AG10803 (cell line): Measurements from ENCODE around the gene FBXL7.

Source experiments
- DNase-seq: peaks from one replicate; pipeline ENCODE4 v3.0.0; 2010; ENCODE audit warnings: low read depth
- H3K4me3 ChIP-seq: 2 replicates; pipeline ENCODE4 v1.5.1; 2011; ENCODE audit warnings: mild to moderate bottlenecking, low read length, control low read depth
- TF ChIP-seq, protein P1 (sequence below): conservative IDR thresholded peaks from 2 replicates; pipeline ENCODE4 v1.5.1; 2011; ENCODE audit warnings: mild to moderate bottlenecking, low read length, control low read depth, inconsistent platforms

FBXL7 gene

DNA sequence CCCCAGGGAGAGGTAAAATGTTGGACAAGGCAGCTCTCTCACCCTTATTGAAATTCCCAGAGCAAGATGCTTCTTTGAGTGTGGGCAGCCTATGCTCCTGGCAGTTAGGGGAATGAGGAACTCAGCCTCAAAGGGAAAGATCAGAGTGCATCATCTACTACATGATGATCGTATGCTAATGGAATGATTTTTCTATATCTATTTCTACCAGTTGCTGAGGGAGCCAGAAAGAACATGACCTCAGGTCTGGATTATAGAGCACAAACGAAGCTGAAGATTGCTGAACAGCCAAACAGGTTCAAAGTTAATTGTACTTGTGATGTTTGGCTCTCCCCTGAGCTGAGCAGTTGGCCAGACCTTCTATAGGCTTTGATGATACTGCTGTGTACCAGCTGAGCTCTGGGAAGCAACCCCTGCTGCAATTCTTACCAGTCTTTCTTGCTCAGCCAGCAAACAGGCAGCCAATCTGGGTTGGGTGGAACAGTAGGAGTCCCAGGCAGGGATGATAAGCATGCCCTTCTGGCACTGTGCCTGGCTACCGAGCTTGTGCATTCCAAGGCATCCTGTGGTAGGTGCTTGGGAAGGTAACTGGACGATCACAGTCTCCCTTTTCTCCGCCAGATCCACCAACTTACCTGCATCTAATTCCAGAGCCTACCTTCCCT lies 10.3 kb upstream of the FBXL7 start:
- no peak overlapping the region for H3K4me3 ChIP-seq
- TF ChIP-seq, protein P1, sequence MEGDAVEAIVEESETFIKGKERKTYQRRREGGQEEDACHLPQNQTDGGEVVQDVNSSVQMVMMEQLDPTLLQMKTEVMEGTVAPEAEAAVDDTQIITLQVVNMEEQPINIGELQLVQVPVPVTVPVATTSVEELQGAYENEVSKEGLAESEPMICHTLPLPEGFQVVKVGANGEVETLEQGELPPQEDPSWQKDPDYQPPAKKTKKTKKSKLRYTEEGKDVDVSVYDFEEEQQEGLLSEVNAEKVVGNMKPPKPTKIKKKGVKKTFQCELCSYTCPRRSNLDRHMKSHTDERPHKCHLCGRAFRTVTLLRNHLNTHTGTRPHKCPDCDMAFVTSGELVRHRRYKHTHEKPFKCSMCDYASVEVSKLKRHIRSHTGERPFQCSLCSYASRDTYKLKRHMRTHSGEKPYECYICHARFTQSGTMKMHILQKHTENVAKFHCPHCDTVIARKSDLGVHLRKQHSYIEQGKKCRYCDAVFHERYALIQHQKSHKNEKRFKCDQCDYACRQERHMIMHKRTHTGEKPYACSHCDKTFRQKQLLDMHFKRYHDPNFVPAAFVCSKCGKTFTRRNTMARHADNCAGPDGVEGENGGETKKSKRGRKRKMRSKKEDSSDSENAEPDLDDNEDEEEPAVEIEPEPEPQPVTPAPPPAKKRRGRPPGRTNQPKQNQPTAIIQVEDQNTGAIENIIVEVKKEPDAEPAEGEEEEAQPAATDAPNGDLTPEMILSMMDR: no peak
- no peak for DNase-seq

DNA sequence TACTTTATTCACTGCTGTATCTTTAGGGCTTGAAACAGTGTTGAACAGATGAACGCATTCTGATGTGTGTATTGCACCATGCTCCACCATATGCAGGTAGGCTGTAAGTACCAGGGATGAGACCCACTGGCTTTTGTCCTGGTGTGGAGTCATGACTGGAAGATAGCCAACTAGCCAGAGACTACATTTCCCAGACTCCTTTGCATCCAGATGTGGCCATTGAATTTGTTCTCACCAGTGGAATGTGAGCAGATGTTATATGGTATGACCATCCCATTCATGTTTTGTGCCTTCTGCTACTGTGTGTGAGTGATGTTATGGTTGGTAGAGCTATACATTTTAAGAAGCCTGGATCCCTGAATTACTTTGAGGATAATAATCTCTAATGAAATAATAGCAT lies 7.4 kb upstream of the FBXL7 start:
- TF ChIP-seq, protein P1: no peak
- H3K4me3 ChIP-seq: no peak overlapping the region

DNA sequence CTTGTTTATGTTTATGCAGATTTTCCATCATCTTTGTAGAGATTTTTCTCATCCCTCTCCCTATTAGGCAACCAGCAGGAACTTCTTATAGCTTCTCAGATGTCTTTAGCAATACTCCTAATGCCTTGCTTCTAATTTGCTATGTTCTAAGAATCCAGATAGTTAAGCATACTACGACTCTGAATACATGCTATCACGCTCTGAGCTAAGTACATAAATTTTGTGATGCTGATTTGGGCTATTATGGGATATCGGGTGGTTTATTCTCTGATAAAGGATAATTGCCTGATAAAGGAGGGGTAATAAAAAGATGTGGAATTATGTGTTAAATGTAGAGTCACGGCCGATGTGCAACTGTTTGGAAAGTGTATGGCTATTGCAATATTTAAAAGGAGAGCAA lies 6.5 kb upstream of the FBXL7 start:
- no peak for DNase-seq
- H3K4me3 ChIP-seq: no peak overlapping the region
- TF ChIP-seq, protein P1: no peak

More for the DNA sequence above, 7.4 kb upstream of the FBXL7 start:
- DNase-seq: no peak

DNA sequence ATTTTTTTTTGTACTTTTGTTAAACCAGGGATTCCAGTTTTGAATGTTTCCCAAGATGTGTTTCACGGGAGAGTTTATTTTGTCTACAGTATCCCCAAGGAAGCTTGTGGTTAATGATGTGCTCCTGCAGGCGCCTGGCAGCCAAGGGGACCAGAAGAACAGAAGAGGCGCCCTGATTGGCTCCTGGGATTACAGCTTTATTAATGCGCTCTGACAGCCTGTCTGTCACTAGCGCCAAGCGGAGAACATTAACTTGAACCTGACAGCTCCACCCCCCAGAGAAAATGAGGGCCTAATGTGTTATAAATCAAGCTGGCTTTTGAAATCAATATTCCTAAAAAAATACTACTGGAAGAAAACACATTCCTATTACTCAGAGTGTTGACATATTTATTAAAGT lies 5.0 kb upstream of the FBXL7 start:
- H3K4me3 ChIP-seq: no peak overlapping the region
- DNase-seq: peak; percentile 64
- TF ChIP-seq, protein P1: no peak

DNA sequence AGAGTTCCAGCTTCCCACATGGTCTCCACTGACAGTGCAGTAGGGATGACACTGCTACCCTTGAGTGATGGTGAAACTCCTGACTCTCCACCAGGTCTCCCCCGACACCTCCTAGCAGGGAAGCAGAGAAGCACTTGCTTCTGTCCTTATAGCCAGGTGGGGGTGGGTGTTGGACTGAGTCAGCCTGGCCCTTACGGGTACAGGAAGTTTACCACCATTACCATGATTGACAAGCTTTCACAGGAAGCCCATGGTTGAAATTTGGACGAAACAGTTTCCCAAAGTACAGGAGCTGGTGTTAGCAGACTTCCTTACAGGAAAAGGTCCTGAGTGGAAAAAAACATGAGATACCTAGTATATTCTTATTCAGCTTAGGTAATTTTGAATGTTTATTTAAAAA lies 3.1 kb upstream of the FBXL7 start:
- H3K4me3 ChIP-seq: no peak overlapping the region
- DNase-seq: no peak
- TF ChIP-seq, protein P1: no peak

DNA sequence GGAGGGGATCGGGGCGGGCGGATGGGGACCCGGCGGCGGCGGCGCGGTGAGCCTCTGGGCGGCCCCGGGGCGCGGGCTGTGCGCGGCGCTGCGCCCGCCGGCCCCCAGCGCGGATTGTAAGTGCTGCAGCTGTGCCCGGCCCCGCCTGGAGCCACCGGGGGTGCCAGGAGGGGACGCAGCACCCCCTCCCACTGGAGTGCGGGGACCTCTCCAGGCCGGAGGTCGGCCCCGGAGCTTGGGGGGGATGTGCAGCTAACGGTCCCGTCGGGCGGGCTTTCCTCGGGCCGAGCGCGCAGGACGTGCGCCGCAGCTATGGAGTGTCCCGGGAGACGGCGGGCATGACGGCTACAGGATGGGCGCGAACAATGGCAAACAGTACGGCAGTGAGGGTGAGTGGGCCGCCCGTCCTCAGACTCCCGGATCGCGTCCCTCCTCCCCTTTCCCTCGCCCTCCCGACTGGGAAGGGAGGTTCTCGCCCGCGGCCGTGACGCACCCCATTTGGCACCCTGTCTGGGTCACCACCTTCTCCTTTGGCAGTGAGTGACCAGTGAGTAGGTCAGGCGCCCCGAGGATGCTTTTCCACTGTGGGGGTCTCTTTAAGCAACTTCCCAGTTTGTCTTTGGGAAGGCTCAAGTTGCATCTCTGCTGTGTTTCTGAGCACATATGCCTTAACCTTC lies 483 bp downstream of the FBXL7 start:
- TF ChIP-seq, protein P1: no peak
- H3K4me3 ChIP-seq: peak overlapping the region; percentile 88
- peak; percentile 53 for DNase-seq
